ENCODE data around the gene GJD2. TPM values are rescaled to one million over a fixed set of nuclear protein-coding genes. Genes with fewer than 3 reads are reported as not detected.

The GJD2 gene
- polyA plus RNA-seq, 4 donors, result 0.06 TPM; not detected in 3

Other genes starting within 250 kb of the GJD2 start
- 100 to 1,000 TPM in 2 of 4 donors, 10 to 100 TPM in 2; 38.6 to 172 (median 97.3) TPM for gene GOLGA8B, start 171.3 kb downstream of the GJD2 start, polyA plus RNA-seq (ENCODE audit: insufficient read length in 4 of 4)
- gene ACTC1, start 40.6 kb upstream of the GJD2 start, polyA plus RNA-seq (ENCODE audit: insufficient read length in 4 of 4), result 1 to 10 TPM; 1.0 to 3.7 (median 1.4) TPM
- 10 to 100 TPM; 37.3 to 43.2 (median 41.4) TPM for gene AQR, start 214.7 kb upstream of the GJD2 start, polyA plus RNA-seq (ENCODE audit: insufficient read length in 4 of 4)
- 10 to 100 TPM; 54.4 to 72.4 (median 61.0) TPM for gene ZNF770, start 233.3 kb upstream of the GJD2 start, polyA plus RNA-seq (ENCODE audit: insufficient read length in 4 of 4)

Data from left renal cortex interstitium (tissue), 4 donors.